WTC11 (cell line): ENCODE results near the gene LRRC4B. TPM values are rescaled to one million over a fixed set of nuclear protein-coding genes. Genes with fewer than 3 reads are reported as not detected.

ENCODE experiments used
- ATAC-seq: fragments of 200-7000 bp; cut with Tn5 transposase; 2 replicates; pipeline ENCODE4 v1.10.0; 2021; ENCODE audit warnings: mild to moderate bottlenecking, moderate library complexity
- CTCF ChIA-PET: fragments of 300-600 bp; sonication (Branson Sonifier 250); formaldehyde crosslinking; loops from one replicate; lab custom pipeline; 2021; ENCODE audit warnings: antibody characterized with exemption; lab: Charles Lee
- POLR2A ChIA-PET: fragments of 350-600 bp; sonication (Branson Sonifier 250); formaldehyde crosslinking; loops from one replicate; lab custom pipeline; 2021; ENCODE audit warnings: antibody characterized with exemption; lab: Charles Lee
- DNase-seq: peaks from one replicate; pipeline ENCODE4 v3.0.0; 2021; ENCODE audit warnings: low spot score
- H3K27ac Mint-ChIP-seq: 2 replicates; pipeline ENCODE4 v1.8.0; 2021; ENCODE audit warnings: mixed read lengths
- H3K27me3 Mint-ChIP-seq: 2 replicates; pipeline ENCODE4 v1.8.0; 2021; ENCODE audit warnings: low read depth, mild to moderate bottlenecking, moderate library complexity, mixed read lengths
- H3K36me3 Mint-ChIP-seq: 2 replicates; pipeline ENCODE4 v1.8.0; 2021; ENCODE audit warnings: mixed read lengths
- H3K4me1 Mint-ChIP-seq: 2 replicates; pipeline ENCODE4 v1.8.0; 2022; ENCODE audit warnings: mixed read lengths
- H3K4me3 Mint-ChIP-seq: 2 replicates; pipeline ENCODE4 v1.8.0; 2021; ENCODE audit warnings: mild to moderate bottlenecking, moderate library complexity, mixed read lengths
- H3K9me3 Mint-ChIP-seq: 2 replicates; pipeline ENCODE4 v1.8.0; 2021; ENCODE audit warnings: mixed read lengths
- CREB1 ChIP-seq: sonication (generic); formaldehyde crosslinking; IDR thresholded peaks from 2 replicates; pipeline ENCODE4 v1.8.0; 2023; ENCODE audit warnings: mild to moderate bottlenecking, missing genetic modification reagents
- CREM ChIP-seq: sonication (generic); formaldehyde crosslinking; IDR thresholded peaks from 2 replicates; pipeline ENCODE4 v1.8.1; 2022; ENCODE audit warnings: mild to moderate bottlenecking, missing genetic modification reagents, moderate library complexity
- EMX1 ChIP-seq: fragments of 250-450 bp; sonication (Bioruptor Pico); IDR thresholded peaks from 2 replicates; pipeline ENCODE4 v1.8.0; 2021; ENCODE audit warnings: mild to moderate bottlenecking
- ESRRA ChIP-seq: sonication (generic); formaldehyde crosslinking; IDR thresholded peaks from 2 replicates; pipeline ENCODE4 v1.8.1; 2022; ENCODE audit warnings: mild to moderate bottlenecking, missing genetic modification reagents, borderline replicate concordance
- FOXK1 ChIP-seq: sonication (generic); formaldehyde crosslinking; IDR thresholded peaks from 2 replicates; pipeline ENCODE4 v1.8.0; 2022; ENCODE audit warnings: mild to moderate bottlenecking, moderate library complexity, missing genetic modification reagents
- GRHL2 ChIP-seq: fragments of 250-450 bp; sonication (Bioruptor Pico); IDR thresholded peaks from 2 replicates; pipeline ENCODE4 v1.8.0; 2022; ENCODE audit warnings: mild to moderate bottlenecking, moderate library complexity; ENCODE audit not compliant: insufficient replicate concordance, severe bottlenecking
- GTF2I ChIP-seq: fragments of 250-450 bp; sonication (Bioruptor Pico); conservative IDR thresholded peaks from 2 replicates; pipeline ENCODE4 v1.4.0; 2021; ENCODE audit warnings: mild to moderate bottlenecking
- IRF2 ChIP-seq: sonication (generic); formaldehyde crosslinking; IDR thresholded peaks from 2 replicates; pipeline ENCODE4 v1.8.0; 2022; ENCODE audit warnings: low read depth, missing genetic modification reagents, borderline replicate concordance
- JAZF1 ChIP-seq: fragments of 250-450 bp; sonication (Bioruptor Pico); IDR thresholded peaks from 2 replicates; pipeline ENCODE4 v1.9.0; 2021; ENCODE audit warnings: moderate library complexity, mild to moderate bottlenecking, inconsistent platforms
- NR3C1 ChIP-seq: sonication (generic); formaldehyde crosslinking; conservative IDR thresholded peaks from 2 replicates; pipeline ENCODE4 v1.8.1; 2023; ENCODE audit warnings: low read depth, mild to moderate bottlenecking, missing genetic modification reagents
- OVOL2 ChIP-seq: fragments of 250-450 bp; sonication (Bioruptor Pico); IDR thresholded peaks from 2 replicates; pipeline ENCODE4 v1.9.0; 2021; ENCODE audit warnings: mild to moderate bottlenecking, borderline replicate concordance
- SOX15 ChIP-seq: fragments of 250-450 bp; sonication (Bioruptor Pico); IDR thresholded peaks from 2 replicates; pipeline ENCODE4 v1.9.0; 2021; ENCODE audit warnings: mild to moderate bottlenecking
- TEAD4 ChIP-seq: sonication (generic); formaldehyde crosslinking; IDR thresholded peaks from 2 replicates; pipeline ENCODE4 v1.8.0; 2022; ENCODE audit warnings: mild to moderate bottlenecking, missing genetic modification reagents
- TP53 ChIP-seq: sonication (generic); formaldehyde crosslinking; IDR thresholded peaks from 2 replicates; pipeline ENCODE4 v1.8.1; 2023; ENCODE audit warnings: mild to moderate bottlenecking, missing genetic modification reagents
- ZBTB21 ChIP-seq: sonication (generic); formaldehyde crosslinking; IDR thresholded peaks from 2 replicates; pipeline ENCODE4 v1.8.1; 2023; ENCODE audit warnings: mild to moderate bottlenecking, missing genetic modification reagents, borderline replicate concordance
- ZNF232 ChIP-seq: sonication (generic); formaldehyde crosslinking; IDR thresholded peaks from 2 replicates; pipeline ENCODE4 v1.8.0; 2022; ENCODE audit warnings: mild to moderate bottlenecking, missing genetic modification reagents
- ZNF263 ChIP-seq: sonication (generic); formaldehyde crosslinking; IDR thresholded peaks from 2 replicates; pipeline ENCODE4 v1.8.1; 2022; ENCODE audit warnings: low read depth, mild to moderate bottlenecking, moderate library complexity, missing genetic modification reagents
- ZNF416 ChIP-seq: fragments of 250-450 bp; sonication (Bioruptor Pico); IDR thresholded peaks from 2 replicates; pipeline ENCODE4 v1.9.0; 2021; ENCODE audit warnings: mild to moderate bottlenecking, inconsistent platforms
- total RNA-seq: library from RNA; stranded (reverse); gene quantifications from 3 replicates; pipeline ENCODE4 v1.2.3, GENCODE V29; 2021
- TF ChIP-seq, protein P1 (sequence below): sonication (generic); formaldehyde crosslinking; IDR thresholded peaks from 2 replicates; pipeline ENCODE4 v1.8.1; 2023; ENCODE audit warnings: mild to moderate bottlenecking, missing genetic modification reagents, moderate library complexity
- TF ChIP-seq, protein P2 (sequence below): fragments of 250-450 bp; sonication (Bioruptor Pico); IDR thresholded peaks from 2 replicates; pipeline ENCODE4 v1.9.0; 2021; ENCODE audit warnings: mild to moderate bottlenecking
- TF ChIP-seq, protein P3 (sequence below): sonication (generic); formaldehyde crosslinking; IDR thresholded peaks from 2 replicates; pipeline ENCODE4 v1.8.1; 2023; ENCODE audit warnings: mild to moderate bottlenecking, missing genetic modification reagents
- TF ChIP-seq, protein P4 (sequence below): sonication (generic); formaldehyde crosslinking; IDR thresholded peaks from 2 replicates; pipeline ENCODE4 v1.8.0; 2023; ENCODE audit warnings: missing genetic modification reagents
- TF ChIP-seq, protein P5 (sequence below): sonication (generic); formaldehyde crosslinking; IDR thresholded peaks from 2 replicates; pipeline ENCODE4 v1.8.0; 2022; ENCODE audit warnings: mild to moderate bottlenecking, missing genetic modification reagents
- TF ChIP-seq, protein P6 (sequence below): sonication (generic); formaldehyde crosslinking; IDR thresholded peaks from 2 replicates; pipeline ENCODE4 v1.8.1; 2022; ENCODE audit warnings: missing genetic modification reagents, borderline replicate concordance
- TF ChIP-seq, protein P7 (sequence below): fragments of 250-450 bp; sonication (Bioruptor Pico); IDR thresholded peaks from 2 replicates; pipeline ENCODE4 v1.9.0; 2021; ENCODE audit warnings: moderate library complexity, mild to moderate bottlenecking, inconsistent platforms, borderline replicate concordance

The LRRC4B gene
- total RNA-seq, 1 experiment from 2014 or later = 10.0 TPM

DNA sequence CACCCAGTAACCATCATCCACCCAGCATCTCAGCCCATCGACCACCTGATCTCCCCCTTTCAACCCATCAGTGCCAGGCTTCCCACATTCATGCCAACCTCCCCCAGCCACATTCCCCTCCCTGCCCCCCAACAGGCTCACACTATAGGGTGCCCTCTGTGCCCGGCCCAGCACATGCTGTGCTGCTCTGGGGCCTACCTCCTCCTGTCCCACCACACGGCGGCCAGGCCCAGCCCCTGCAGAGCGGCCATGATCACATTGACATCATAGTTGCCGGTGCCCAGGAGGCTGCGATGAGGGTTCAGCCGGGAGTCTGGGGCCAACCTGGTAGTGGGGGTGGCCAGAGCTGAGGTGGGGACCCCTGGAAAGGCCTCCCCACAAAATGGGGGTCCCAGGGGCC is 60.9 kb downstream of the LRRC4B start:
- CTCF ChIA-PET = no interaction called here
- no peak for TF ChIP-seq SOX15 (CRISPR knock-in tag)
- TF ChIP-seq CREB1 (CRISPR knock-in tag) = no peak
- TF ChIP-seq, protein P1, sequence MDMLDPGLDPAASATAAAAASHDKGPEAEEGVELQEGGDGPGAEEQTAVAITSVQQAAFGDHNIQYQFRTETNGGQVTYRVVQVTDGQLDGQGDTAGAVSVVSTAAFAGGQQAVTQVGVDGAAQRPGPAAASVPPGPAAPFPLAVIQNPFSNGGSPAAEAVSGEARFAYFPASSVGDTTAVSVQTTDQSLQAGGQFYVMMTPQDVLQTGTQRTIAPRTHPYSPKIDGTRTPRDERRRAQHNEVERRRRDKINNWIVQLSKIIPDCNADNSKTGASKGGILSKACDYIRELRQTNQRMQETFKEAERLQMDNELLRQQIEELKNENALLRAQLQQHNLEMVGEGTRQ (CRISPR knock-in tag) = no peak
- TF ChIP-seq, protein P2, sequence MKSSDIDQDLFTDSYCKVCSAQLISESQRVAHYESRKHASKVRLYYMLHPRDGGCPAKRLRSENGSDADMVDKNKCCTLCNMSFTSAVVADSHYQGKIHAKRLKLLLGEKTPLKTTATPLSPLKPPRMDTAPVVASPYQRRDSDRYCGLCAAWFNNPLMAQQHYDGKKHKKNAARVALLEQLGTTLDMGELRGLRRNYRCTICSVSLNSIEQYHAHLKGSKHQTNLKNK (CRISPR knock-in tag) = no peak
- TF ChIP-seq, protein P3, sequence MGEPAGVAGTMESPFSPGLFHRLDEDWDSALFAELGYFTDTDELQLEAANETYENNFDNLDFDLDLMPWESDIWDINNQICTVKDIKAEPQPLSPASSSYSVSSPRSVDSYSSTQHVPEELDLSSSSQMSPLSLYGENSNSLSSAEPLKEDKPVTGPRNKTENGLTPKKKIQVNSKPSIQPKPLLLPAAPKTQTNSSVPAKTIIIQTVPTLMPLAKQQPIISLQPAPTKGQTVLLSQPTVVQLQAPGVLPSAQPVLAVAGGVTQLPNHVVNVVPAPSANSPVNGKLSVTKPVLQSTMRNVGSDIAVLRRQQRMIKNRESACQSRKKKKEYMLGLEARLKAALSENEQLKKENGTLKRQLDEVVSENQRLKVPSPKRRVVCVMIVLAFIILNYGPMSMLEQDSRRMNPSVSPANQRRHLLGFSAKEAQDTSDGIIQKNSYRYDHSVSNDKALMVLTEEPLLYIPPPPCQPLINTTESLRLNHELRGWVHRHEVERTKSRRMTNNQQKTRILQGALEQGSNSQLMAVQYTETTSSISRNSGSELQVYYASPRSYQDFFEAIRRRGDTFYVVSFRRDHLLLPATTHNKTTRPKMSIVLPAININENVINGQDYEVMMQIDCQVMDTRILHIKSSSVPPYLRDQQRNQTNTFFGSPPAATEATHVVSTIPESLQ = no peak
- no peak for TF ChIP-seq EMX1 (CRISPR knock-in tag)
- TF ChIP-seq, protein P4, sequence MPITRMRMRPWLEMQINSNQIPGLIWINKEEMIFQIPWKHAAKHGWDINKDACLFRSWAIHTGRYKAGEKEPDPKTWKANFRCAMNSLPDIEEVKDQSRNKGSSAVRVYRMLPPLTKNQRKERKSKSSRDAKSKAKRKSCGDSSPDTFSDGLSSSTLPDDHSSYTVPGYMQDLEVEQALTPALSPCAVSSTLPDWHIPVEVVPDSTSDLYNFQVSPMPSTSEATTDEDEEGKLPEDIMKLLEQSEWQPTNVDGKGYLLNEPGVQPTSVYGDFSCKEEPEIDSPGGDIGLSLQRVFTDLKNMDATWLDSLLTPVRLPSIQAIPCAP = no peak
- TF ChIP-seq NR3C1 (CRISPR knock-in tag) = no peak
- TF ChIP-seq, protein P5, sequence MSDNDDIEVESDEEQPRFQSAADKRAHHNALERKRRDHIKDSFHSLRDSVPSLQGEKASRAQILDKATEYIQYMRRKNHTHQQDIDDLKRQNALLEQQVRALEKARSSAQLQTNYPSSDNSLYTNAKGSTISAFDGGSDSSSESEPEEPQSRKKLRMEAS (CRISPR knock-in tag) = no peak
- TF ChIP-seq ZNF232 (CRISPR knock-in tag) = no peak
- no peak for TF ChIP-seq GTF2I
- TF ChIP-seq, protein P6, sequence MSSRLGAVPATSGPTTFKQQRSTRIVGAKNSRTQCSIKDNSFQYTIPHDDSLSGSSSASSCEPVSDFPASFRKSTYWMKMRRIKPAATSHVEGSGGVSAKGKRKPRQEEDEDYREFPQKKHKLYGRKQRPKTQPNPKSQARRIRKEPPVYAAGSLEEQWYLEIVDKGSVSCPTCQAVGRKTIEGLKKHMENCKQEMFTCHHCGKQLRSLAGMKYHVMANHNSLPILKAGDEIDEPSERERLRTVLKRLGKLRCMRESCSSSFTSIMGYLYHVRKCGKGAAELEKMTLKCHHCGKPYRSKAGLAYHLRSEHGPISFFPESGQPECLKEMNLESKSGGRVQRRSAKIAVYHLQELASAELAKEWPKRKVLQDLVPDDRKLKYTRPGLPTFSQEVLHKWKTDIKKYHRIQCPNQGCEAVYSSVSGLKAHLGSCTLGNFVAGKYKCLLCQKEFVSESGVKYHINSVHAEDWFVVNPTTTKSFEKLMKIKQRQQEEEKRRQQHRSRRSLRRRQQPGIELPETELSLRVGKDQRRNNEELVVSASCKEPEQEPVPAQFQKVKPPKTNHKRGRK = no peak
- TF ChIP-seq ZNF416 (CRISPR knock-in tag) = no peak
- TF ChIP-seq GRHL2 (CRISPR knock-in tag) = no peak
- no peak for TF ChIP-seq IRF2
- TF ChIP-seq JAZF1 = no peak
- TF ChIP-seq, protein P7, sequence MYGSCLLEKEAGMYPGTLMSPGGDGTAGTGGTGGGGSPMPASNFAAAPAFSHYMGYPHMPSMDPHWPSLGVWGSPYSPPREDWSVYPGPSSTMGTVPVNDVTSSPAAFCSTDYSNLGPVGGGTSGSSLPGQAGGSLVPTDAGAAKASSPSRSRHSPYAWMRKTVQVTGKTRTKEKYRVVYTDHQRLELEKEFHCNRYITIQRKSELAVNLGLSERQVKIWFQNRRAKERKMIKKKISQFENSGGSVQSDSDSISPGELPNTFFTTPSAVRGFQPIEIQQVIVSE (CRISPR knock-in tag) = no peak
- no peak for TF ChIP-seq TP53 (CRISPR knock-in tag)
- TF ChIP-seq ZNF263 = no peak
- POLR2A ChIA-PET = no interaction called here
- no peaks in the 10 kb centered on the region for H3K9me3 Mint-ChIP-seq
- H3K27ac Mint-ChIP-seq = no peak overlapping the region
- ATAC-seq = no peak
- H3K36me3 Mint-ChIP-seq = no peaks in the 10 kb centered on the region
- H3K4me1 Mint-ChIP-seq = peaks cover 9% of the 10 kb centered on the region; the same call in 1 of the 2 replicates
- peaks cover 33% of the 10 kb centered on the region for H3K27me3 Mint-ChIP-seq
- DNase-seq = no peak
- H3K4me3 Mint-ChIP-seq = no peak overlapping the region

DNA sequence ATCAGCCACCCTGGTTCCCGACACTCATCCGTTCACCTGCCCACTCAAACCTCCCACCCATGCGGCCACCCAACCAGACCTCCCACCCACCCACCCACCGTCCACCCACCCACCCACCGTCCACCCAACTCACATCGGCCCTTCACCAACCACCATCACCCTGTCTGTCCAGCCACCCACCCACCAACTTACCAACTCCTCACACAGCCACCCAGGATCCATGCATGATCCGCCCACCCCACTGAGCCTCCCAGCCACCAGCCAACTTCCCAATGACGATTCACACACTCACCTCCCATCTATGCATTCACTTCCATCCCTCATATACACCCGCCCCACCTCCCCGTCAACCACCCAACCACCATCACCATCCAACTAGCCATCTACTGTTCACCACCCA is 61.5 kb downstream of the LRRC4B start:
- no peak for TF ChIP-seq ESRRA
- TF ChIP-seq, protein P2 (CRISPR knock-in tag) = no peak
- TF ChIP-seq FOXK1 (CRISPR knock-in tag) = no peak
- TF ChIP-seq CREM (CRISPR knock-in tag) = no peak
- no peak for TF ChIP-seq ZBTB21 (CRISPR knock-in tag)
- TF ChIP-seq TEAD4 (CRISPR knock-in tag) = no peak
- TF ChIP-seq JAZF1 = no peak
- no peak for TF ChIP-seq OVOL2 (CRISPR knock-in tag)
- no peak for TF ChIP-seq SOX15 (CRISPR knock-in tag)
- CTCF ChIA-PET = no interaction called here
- POLR2A ChIA-PET = no interaction called here
- DNase-seq (no peak), ATAC-seq (no peak)
- no peak overlapping the region for H3K27ac Mint-ChIP-seq
- H3K36me3 Mint-ChIP-seq = no peaks in the 10 kb centered on the region
- H3K4me3 Mint-ChIP-seq = no peak overlapping the region
- H3K9me3 Mint-ChIP-seq = no peaks in the 10 kb centered on the region
- H3K27me3 Mint-ChIP-seq = peaks cover 35% of the 10 kb centered on the region
- peaks cover 7% of the 10 kb centered on the region; the same call in 1 of the 2 replicates for H3K4me1 Mint-ChIP-seq
